SIG-M5 treated with dmso at 0.1 percent for 504 hours (cell line): ENCODE measurements around the gene RPS18.
A peak's percentile ranks its signal among the peaks of the same experiment; 100 is the strongest.

Source experiments
- DNase-seq: peaks from one replicate; lab custom pipeline; 2025; ENCODE audit not compliant: unreplicated experiment; lab: John Stamatoyannopoulos, UW

RPS18 gene

GRCh38 chr6:33314515-33314942, 42.7 kb downstream of the RPS18 start:
- DNase-seq = peak; percentile 70

GRCh38 chr6:33314943-33315792, 43.3 kb downstream of the RPS18 start:
- DNase-seq = no peak

- no peak for DNase-seq
These were observed 44.1 kb downstream of the RPS18 start for GRCh38 chr6:33315793-33316602.

- DNase-seq = no peak
These were observed 44.9 kb downstream of the RPS18 start for GRCh38 chr6:33316603-33317418.

GRCh38 chr6:33317419-33317668, 45.5 kb downstream of the RPS18 start:
- DNase-seq = no peak

GRCh38 chr6:33317669-33318425, 46.0 kb downstream of the RPS18 start, which contains the start of gene ZBTB22:
Gene ZBTB22 (minus strand): TSS chr6:33317744. CDS start chr6:33316916, 828 bp downstream.
- peak; percentile 96 for DNase-seq

- DNase-seq = no peak
These were observed 46.7 kb downstream of the RPS18 start for GRCh38 chr6:33318426-33319073.

GRCh38 chr6:33319939-33320314, 48.1 kb downstream of the RPS18 start:
- DNase-seq = no peak

- no peak for DNase-seq
These were observed 48.7 kb downstream of the RPS18 start for GRCh38 chr6:33320315-33321181.

GRCh38 chr6:33321227-33321626, 49.4 kb downstream of the RPS18 start:
- no peak for DNase-seq

GRCh38 chr6:33323623-33323948, 51.7 kb downstream of the RPS18 start:
- no peak for DNase-seq

GRCh38 chr6:33324125-33324524, 52.2 kb downstream of the RPS18 start:
- DNase-seq = peak; percentile 25
